MCF 10A (cell line): ENCODE results near the gene NOX5. TPM values are rescaled to one million over a fixed set of nuclear protein-coding genes. Genes with fewer than 3 reads are reported as not detected.

ENCODE experiments used
- BruUV-seq: library from RNA; stranded (reverse); fragments of 400-500 nt; replicated peaks from 2 replicates; lab custom pipeline; 2021; lab: Mats Ljungman, UMichigan
- CTCF ChIA-PET: fragments of 300-600 bp; sonication (Branson Sonifier 250); formaldehyde crosslinking; extraction: SDS; loops from one replicate; lab custom pipeline; 2021; ENCODE audit warnings: antibody characterized with exemption, inconsistent platforms; lab: Yijun Ruan, JAX
- POLR2A ChIA-PET: fragments of 300-600, 350-650 bp; sonication (Branson Sonifier 250); formaldehyde crosslinking; extraction: SDS; loops from one replicate; lab custom pipeline; 2020; ENCODE audit warnings: antibody characterized with exemption, inconsistent platforms; lab: Yijun Ruan, JAX
- DNase-seq: peaks from one replicate; pipeline ENCODE4 v3.0.0-alpha.2; 2018; ENCODE audit not compliant: unreplicated experiment
- H3K27ac Mint-ChIP-seq: one replicate; pipeline ENCODE4 v1.8.0; 2022; ENCODE audit warnings: mild to moderate bottlenecking, low read depth, mixed read lengths; ENCODE audit not compliant: unreplicated experiment
- H3K27me3 Mint-ChIP-seq: one replicate; pipeline ENCODE4 v1.8.0; 2022; ENCODE audit warnings: mixed read lengths; ENCODE audit not compliant: insufficient read depth, unreplicated experiment
- H3K36me3 Mint-ChIP-seq: one replicate; pipeline ENCODE4 v1.8.0; 2022; ENCODE audit warnings: mild to moderate bottlenecking, moderate library complexity, mixed read lengths; ENCODE audit not compliant: insufficient read depth, unreplicated experiment
- H3K4me1 Mint-ChIP-seq: one replicate; pipeline ENCODE4 v1.8.0; 2022; ENCODE audit warnings: mixed read lengths; ENCODE audit not compliant: insufficient read depth, unreplicated experiment
- H3K4me3 Mint-ChIP-seq: one replicate; pipeline ENCODE4 v1.8.0; 2022; ENCODE audit warnings: mild to moderate bottlenecking, moderate library complexity, mixed read lengths; ENCODE audit not compliant: unreplicated experiment
- H3K9me3 Mint-ChIP-seq: one replicate; pipeline ENCODE4 v1.8.0; 2022; ENCODE audit warnings: mixed read lengths; ENCODE audit not compliant: unreplicated experiment
- intact Hi-C: fragments of 100-400 bp; cut with micrococcal nuclease; formaldehyde crosslinking; loops from 2 replicates; pipeline ENCODE4 v1.14.1; 2022
- total RNA-seq: library from RNA; stranded (reverse); gene quantifications from 2 replicates; pipeline ENCODE4 v1.2.3, GENCODE V29; 2022
- TF ChIP-seq, protein P1 (sequence below): fragments of 200-600 bp; IDR thresholded peaks from one replicate; pipeline ENCODE4 v1.8.0; 2022; ENCODE audit warnings: antibody characterized with exemption, mild to moderate bottlenecking; ENCODE audit not compliant: unreplicated experiment

NOX5 gene
- total RNA-seq, 1 experiment from 2014 or later, result 1.4 TPM

DNA sequence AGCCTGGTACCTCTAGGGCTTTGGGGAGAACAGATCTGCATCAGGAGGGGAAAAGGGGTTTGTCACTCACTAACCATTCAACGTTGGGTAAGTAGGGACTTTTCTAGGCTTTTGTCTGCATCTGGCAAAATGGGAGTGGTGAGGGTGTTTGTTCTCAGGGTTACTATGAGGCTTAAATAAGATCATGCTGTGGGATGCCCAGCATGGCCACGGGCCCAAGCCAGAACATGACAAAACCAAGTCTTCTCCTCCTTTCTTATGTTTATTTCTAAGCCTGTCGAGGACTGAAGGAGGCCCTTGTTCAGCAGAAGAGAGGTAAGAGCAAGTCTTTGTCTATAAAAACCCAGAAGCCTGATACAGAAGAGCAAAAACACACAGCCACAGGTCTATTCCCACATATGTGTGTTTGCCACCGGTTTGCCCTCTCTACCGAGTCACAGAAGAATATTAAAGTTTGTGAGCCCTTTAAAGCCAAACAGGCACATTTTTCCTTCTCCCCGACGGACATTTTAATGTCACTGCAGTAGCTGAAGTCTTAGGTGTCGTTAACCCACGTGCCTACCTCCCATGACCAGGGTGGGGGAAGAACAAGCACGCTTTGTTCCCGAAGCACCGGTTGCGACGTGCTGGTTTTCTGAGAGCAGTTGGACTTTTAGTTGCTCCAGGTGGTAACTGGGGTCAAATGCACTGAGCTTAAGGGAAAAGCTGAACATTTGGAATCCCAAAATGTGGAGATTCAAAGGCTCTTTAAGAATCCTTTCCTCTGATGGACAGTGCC, 72.1 kb downstream of the NOX5 start:
- intact Hi-C loops, result no loop called here
- TF ChIP-seq, protein P1, sequence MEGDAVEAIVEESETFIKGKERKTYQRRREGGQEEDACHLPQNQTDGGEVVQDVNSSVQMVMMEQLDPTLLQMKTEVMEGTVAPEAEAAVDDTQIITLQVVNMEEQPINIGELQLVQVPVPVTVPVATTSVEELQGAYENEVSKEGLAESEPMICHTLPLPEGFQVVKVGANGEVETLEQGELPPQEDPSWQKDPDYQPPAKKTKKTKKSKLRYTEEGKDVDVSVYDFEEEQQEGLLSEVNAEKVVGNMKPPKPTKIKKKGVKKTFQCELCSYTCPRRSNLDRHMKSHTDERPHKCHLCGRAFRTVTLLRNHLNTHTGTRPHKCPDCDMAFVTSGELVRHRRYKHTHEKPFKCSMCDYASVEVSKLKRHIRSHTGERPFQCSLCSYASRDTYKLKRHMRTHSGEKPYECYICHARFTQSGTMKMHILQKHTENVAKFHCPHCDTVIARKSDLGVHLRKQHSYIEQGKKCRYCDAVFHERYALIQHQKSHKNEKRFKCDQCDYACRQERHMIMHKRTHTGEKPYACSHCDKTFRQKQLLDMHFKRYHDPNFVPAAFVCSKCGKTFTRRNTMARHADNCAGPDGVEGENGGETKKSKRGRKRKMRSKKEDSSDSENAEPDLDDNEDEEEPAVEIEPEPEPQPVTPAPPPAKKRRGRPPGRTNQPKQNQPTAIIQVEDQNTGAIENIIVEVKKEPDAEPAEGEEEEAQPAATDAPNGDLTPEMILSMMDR, result no peak
- DNase-seq, result no peak
- Mint-ChIP-seq H3K27me3 (no peaks in the 10 kb centered on the region), H3K27ac (no peak overlapping the region), H3K4me1 (peaks cover 59% of the 10 kb centered on the region), H3K4me3 (no peak overlapping the region), H3K9me3 (no peaks in the 10 kb centered on the region), H3K36me3 (no peaks in the 10 kb centered on the region)
- no TSS peak for BruUV-seq
- ChIA-PET POLR2A (interaction anchor here (0.6 to 1.2 kb wide), 3 partner anchors 42 to 812 kb away, joined by 3 read pairs; no protein-coding TSS in a partner anchor), CTCF (no interaction called here)

DNA sequence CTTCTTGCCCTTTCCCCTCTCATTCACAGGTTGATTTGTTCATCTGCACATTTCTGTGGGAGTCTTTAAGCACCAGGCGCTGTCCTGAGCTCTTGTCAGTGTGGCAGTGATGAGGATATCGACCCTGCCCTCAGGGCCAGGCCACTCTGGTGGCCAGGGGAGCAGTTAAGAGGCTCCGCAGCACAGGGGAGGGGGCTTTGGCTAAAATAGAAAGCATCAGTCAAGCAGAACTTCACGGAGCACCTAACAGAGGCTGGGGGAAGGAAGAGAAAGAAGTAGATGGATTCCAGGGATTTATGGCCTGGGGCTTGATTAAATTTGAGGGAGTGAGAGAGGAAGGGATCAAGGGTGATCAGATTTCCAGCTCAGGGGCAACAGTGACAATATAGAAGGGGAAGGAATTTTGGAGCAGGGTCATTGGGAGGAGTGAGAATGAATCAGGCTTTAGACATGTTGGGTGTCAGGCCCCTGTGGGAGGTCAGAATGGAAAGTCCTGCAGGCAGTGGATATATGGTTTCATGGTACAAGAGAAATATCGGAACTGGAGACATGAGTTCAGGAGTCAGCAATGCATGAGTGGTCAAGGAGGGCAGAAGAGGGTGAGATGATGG, 73.0 kb downstream of the NOX5 start:
- DNase-seq, result no peak
- no peaks in the 10 kb centered on the region for H3K9me3 Mint-ChIP-seq
- CTCF ChIA-PET, result interaction anchor here (0.6 kb wide), 1 partner anchor 325 kb away, joined by 3 read pairs; no protein-coding TSS in a partner anchor
- TF ChIP-seq, protein P1, result no peak
- POLR2A ChIA-PET, result no interaction called here
- H3K27ac Mint-ChIP-seq, result no peak overlapping the region
- peaks cover 60% of the 10 kb centered on the region for H3K4me1 Mint-ChIP-seq
- H3K27me3 Mint-ChIP-seq, result no peaks in the 10 kb centered on the region
- no peak overlapping the region for H3K4me3 Mint-ChIP-seq
- no TSS peak for BruUV-seq
- H3K36me3 Mint-ChIP-seq, result no peaks in the 10 kb centered on the region
- intact Hi-C loops, result no loop called here

DNA sequence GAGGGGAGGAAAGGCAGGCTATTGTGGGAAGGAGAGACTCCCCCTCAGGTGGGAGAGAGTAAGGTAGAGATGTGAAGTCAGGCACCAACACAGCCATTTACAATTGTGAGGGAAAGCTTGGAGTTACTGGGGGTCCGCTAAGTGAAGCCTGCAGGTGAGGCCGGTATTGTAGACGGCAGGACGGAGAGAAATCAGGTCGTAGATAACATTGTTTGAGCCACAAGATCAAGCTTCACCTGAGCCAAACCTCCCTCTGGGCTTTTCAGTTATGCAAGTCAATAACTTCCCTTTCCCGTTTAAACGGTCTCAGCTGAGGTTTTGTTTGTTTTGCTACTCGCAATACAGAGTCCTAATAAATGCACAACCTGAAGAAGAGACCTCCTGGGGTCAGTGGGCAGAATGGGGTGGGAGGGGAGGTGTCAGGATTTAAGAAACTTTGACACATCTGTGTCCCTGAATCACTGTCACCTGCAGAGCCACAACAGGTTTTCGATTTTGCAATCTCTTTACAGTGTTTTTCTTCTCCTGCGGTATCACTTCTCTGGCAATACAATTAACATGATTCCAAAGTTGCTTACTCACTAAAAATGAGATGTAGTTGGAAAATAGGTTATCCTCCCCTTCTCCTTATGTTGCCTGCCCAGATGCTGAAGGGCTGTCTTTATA, 73.9 kb downstream of the NOX5 start:
- DNase-seq, result peak; percentile 45
- intact Hi-C loops, result no loop called here
- Mint-ChIP-seq H3K4me1 (peaks cover 59% of the 10 kb centered on the region), H3K36me3 (no peaks in the 10 kb centered on the region), H3K4me3 (no peak overlapping the region), H3K27ac (no peak overlapping the region), H3K9me3 (no peaks in the 10 kb centered on the region), H3K27me3 (no peaks in the 10 kb centered on the region)
- BruUV-seq, result no TSS peak
- CTCF ChIA-PET, result interaction anchor here (0.6 kb wide), 2 partner anchors 324 to 1337 kb away, joined by 3 read pairs; no protein-coding TSS in a partner anchor
- TF ChIP-seq, protein P1, result no peak
- POLR2A ChIA-PET, result interaction anchor here (1.6 to 4.2 kb wide), 2 partner anchors 15 to 72 kb away, joined by 6 to 28 read pairs; partner anchors contain the start of gene GLCE

DNA sequence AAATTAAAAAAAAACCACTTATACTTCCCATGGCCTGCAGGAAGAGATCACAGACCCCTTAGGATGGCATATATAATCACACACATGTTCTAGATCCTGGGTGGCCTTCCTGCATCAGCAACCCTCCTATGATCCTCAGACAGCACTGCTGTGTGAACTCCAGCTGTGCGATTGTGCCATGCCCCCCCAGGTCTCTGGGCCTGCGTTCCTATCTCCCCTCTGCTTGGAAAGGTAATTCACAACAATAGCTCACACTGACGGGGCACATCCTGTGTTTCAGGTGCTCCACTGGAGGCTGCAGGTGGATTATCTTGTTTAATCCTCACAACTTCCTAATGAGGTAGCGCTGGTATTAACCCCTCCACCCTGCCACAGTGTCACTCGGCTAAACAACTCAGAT, 74.8 kb downstream of the NOX5 start:
- no peak overlapping the region for H3K27ac Mint-ChIP-seq
- H3K27me3 Mint-ChIP-seq, result no peaks in the 10 kb centered on the region
- CTCF ChIA-PET, result interaction anchor here (0.6 kb wide), 1 partner anchor 147 kb away, joined by 3 read pairs; no protein-coding TSS in a partner anchor
- TF ChIP-seq, protein P1, result no peak
- no peak overlapping the region for H3K4me3 Mint-ChIP-seq
- H3K36me3 Mint-ChIP-seq, result no peaks in the 10 kb centered on the region
- POLR2A ChIA-PET, result interaction anchor here (1.6 to 4.2 kb wide), 2 partner anchors 15 to 72 kb away, joined by 6 to 28 read pairs; partner anchors contain the start of gene GLCE
- no TSS peak for BruUV-seq
- intact Hi-C loops, result no loop called here
- DNase-seq, result no peak
- H3K9me3 Mint-ChIP-seq, result no peaks in the 10 kb centered on the region
- H3K4me1 Mint-ChIP-seq, result peaks cover 66% of the 10 kb centered on the region
